K562 (cell line): Measurements from ENCODE around the gene RTP3. TPM values are rescaled to one million over a fixed set of nuclear protein-coding genes. Genes with fewer than 3 reads are reported as not detected.

Experiments
- ATF1 ChIP-seq, 2 experiments: fragments of 450-650 bp in 1 of 2; IDR thresholded peaks; 2 replicates each; pipeline ENCODE4 v1.6.1; 2016; ENCODE audit warnings: missing compliant biosample characterization in 1 of 2, missing genetic modification characterization in 1 of 2
- E2F4 ChIP-seq: sonication (generic); formaldehyde crosslinking; IDR thresholded peaks from 2 replicates; pipeline ENCODE4 v1.8.0; 2022; ENCODE audit warnings: mild to moderate bottlenecking, low read depth, missing genetic modification reagents
- GATAD2B ChIP-seq: fragments of 450-650 bp; IDR thresholded peaks from 2 replicates; pipeline ENCODE4 v1.6.1; 2017; ENCODE audit warnings: mild to moderate bottlenecking, borderline replicate concordance
- PBX2 ChIP-seq, 2 experiments: IDR thresholded peaks in 1 of 2; conservative IDR thresholded peaks in 1 of 2; 2 replicates each; pipeline ENCODE4 v1.6.1; 2016; ENCODE audit warnings: low read depth in 2 of 2, mild to moderate bottlenecking in 1 of 2, missing compliant biosample characterization in 1 of 2, missing genetic modification characterization in 1 of 2, moderate library complexity in 1 of 2
- THRB ChIP-seq: fragments of 450-650 bp; formaldehyde crosslinking; conservative IDR thresholded peaks from 2 replicates; pipeline ENCODE4 v1.4.0; 2022; ENCODE audit warnings: mild to moderate bottlenecking, missing genetic modification characterization
- polyA plus RNA-seq, 8 experiments: library from polyadenylated mRNA; depleted of rRNA in 4 of 8; stranded (reverse) in 5 of 8; unstranded in 3 of 8; fragments of >200 nt; fragmentation: Nextera tagmentation in 2 of 8; fragmentation: Illumina TruSeq in 1 of 8; extraction: Ambion mirVana in 2 of 8; extraction: Trizol in 1 of 8; gene quantifications; 2 replicates each; pipeline versions ENCODE4 v1.2.1 to v1.2.3, GENCODE V29; 2011 to 2014; ENCODE audit warnings: inconsistent platforms in 1 of 8, missing spikeins in 1 of 8
- total RNA-seq, 7 experiments: library from RNA; depleted of rRNA in 6 of 7; stranded (reverse); fragments of >200 nt in 6 of 7; fragmentation: Illumina TruSeq in 2 of 7; extraction: Trizol in 2 of 7; gene quantifications; 2 replicates each; pipeline versions ENCODE4 v1.2.1 to v1.2.3, GENCODE V29; 2011 to 2021; ENCODE audit warnings: low replicate concordance in 1 of 7

Gene RTP3
- total and polyA plus RNA-seq, 9 of the 15 experiments (the other 6 are each of a cell fraction or from before 2014, with no cell fraction given) = not detected

GRCh38 chr3:46455231-46456115 is 42.3 kb upstream of the RTP3 start (continued):
- TF ChIP-seq THRB (CRISPR knock-in tag) = no peak
- no peak for TF ChIP-seq ATF1 (CRISPR knock-in tag; IDR thresholded peaks at IDR 0.05)
- no peak for TF ChIP-seq ATF1 (tag; IDR thresholded peaks at IDR 0.05)
- TF ChIP-seq GATAD2B = no peak
- TF ChIP-seq PBX2 (CRISPR knock-in tag; IDR thresholded peaks at IDR 0.05; ENCODE audit: low read depth) = no peak
- TF ChIP-seq PBX2 (tag; conservative IDR thresholded peaks at IDR 0.05; ENCODE audit: low read depth) = no peak
- 0 out of 2 replicates have a peak, but pooled peaks have one; percentile 0 for TF ChIP-seq E2F4 (CRISPR knock-in tag)
